RPMI7951 (cell line): Measurements from ENCODE around the gene GSAP. TPM values are rescaled to one million over a fixed set of nuclear protein-coding genes. Genes with fewer than 3 reads are reported as not detected.

ENCODE experiments used
- DNase-seq: peaks from one replicate; pipeline ENCODE4 v3.0.0-alpha.2; 2012; ENCODE audit warnings: low read depth
- total RNA-seq: library from RNA; depleted of rRNA; stranded (reverse); fragments of >200 nt; shearing (Covaris generic); gene quantifications from 2 replicates; pipeline ENCODE4 v1.2.3, GENCODE V29; 2014; rRNA removed

GSAP gene
- total RNA-seq, 1 experiment from 2014 or later: 7.4 TPM

- DNase-seq: no peak
Observed at GRCh38 chr7:77288676-77289320, 127.4 kb downstream of the GSAP start.

DNA sequence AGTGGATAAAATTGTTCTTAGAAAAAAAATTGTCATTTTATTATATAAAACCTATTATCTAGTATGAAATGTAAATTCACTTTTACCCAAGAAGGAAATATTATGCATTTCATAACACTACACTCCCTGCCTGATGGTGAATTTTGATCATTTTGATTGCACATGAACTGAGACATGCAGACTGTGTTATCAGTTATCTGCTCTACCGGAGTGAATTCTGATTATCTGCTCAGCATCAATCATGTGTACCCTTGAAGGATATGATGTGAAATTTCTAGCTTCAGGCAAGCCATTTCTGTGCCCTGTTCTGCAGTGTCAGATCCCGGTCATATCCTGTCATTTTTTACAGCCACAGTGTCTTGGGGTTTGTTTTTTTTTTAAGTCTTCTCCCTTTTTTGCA, 131.5 kb downstream of the GSAP start:
- no peak for DNase-seq

GRCh38 chr7:77284005-77284404, 132.1 kb downstream of the GSAP start:
- no peak for DNase-seq

- no peak for DNase-seq
Observed at GRCh38 chr7:77282897-77283296, 133.3 kb downstream of the GSAP start.

- DNase-seq: no peak
Observed at GRCh38 chr7:77281780-77282478, 134.2 kb downstream of the GSAP start.

GRCh38 chr7:77276120-77276519, 140.0 kb downstream of the GSAP start:
- DNase-seq: no peak

DNA sequence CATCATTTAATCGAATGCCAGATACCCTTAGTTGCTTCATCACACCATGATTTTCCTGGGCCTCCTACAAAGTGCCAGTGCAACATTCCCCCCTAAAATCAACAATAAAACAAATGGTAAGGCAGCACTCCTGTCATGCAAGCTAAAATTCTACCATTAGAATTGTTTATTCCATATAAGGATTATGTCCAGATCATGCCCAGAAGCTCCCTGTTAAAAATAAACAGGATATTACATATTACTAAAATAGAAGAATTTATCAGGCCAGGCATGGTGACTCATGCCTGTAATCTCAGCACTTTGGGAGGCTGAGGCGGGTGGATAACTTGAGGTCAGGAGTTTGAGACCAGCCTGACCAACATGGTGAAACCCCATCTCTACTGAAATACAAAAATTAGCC, 140.5 kb downstream of the GSAP start:
- DNase-seq: peak; percentile 27

DNA sequence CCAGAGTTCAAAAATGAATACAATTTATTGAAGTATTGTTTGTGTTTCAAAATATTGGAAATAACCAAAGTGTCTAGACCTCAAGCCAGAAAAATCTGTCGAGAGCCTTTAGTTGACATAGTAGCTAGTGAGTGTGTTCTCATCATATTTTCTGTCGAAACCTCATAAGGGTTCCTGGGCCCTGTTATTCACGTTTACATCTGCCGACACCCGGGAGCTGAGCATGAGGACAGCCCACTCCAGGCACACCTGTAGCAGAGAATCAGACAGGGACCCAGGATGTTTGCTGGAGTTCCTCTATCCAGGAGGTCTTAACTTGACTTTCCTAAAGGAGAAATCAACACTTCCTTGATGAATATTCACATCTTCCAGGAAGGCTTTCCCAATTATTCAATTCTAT, 144.4 kb downstream of the GSAP start:
- DNase-seq: no peak

GRCh38 chr7:77270094-77270480, 146.1 kb downstream of the GSAP start:
- no peak for DNase-seq

- DNase-seq: no peak
Observed at GRCh38 chr7:77269360-77270093, 146.6 kb downstream of the GSAP start.

GRCh38 chr7:77266291-77266794, 149.8 kb downstream of the GSAP start:
- no peak for DNase-seq

DNA sequence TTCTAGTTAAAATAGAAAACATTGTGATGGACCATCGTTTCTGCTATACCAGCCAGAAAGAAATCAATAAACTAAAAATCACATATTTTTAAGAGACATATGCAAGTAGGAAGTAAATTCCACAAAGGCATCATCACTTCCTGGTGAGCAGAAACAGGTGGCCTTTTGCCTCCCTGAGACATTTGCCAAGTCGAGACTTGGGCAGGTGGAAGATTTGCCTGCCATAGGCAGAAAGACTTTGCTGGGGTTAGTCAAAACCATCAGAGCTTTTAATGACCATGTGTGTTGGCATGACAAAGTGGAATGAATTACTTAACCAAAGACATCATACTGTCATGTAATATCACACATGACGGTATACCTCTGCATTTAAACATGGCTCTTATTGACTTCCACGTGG, 150.5 kb downstream of the GSAP start:
- DNase-seq: no peak

DNA sequence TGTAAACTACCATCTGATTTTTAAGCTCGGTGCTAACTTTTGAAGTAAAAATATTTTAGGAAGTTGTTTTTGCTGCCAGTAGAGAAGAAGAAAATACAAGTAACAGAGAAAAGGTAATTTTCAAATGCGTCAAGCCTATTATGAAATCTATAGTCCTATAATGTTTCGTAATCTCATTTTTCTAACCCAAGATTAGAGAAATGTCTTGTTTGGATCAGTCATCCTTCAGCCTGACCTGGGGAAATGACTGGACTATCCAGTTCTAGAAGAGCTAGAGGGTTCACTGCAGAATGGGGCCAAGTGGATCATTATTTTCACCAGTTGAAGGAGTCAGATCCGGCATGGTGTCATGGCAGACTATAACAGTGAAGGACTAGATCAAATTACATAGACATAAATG, 153.8 kb downstream of the GSAP start:
- DNase-seq: no peak

Other genes with a start within 250 kb of the GSAP start
- gene FGL2, start 216.5 kb downstream of the GSAP start, total RNA-seq: 0.20 TPM in 1 of 2 replicates, not detected in the other
- gene PTPN12, start 120.9 kb upstream of the GSAP start, total RNA-seq: 37.9 and 58.4 TPM in 2 replicates